Measurements from ENCODE around the gene LPAR2.

GRCh38 chr19:19662871-19663255 lies 34.8 kb upstream of the LPAR2 start:
- TF ChIP-seq CTCF (IDR thresholded peaks at IDR 0.05) (no peak), POLR2A (IDR thresholded peaks at IDR 0.05) (no peak), POLR2AphosphoS5 (IDR thresholded peaks at IDR 0.05) (no peak), EP300 (IDR thresholded peaks at IDR 0.05) (no peak)

All from gastroesophageal sphincter (tissue), 3 donors.